Stimulated activated CD8-positive, alpha-beta memory T cell treated with anti-CD3 and anti-CD28 coated beads, Interleukin-7, amount 100 ng/mL, for 48 hours (primary cell): ENCODE results near the gene ENPP5.
"Not testable (repeated sequence)": the region's sequence is repeated elsewhere in the genome, so short reads cannot be mapped to it uniquely, and the experiment has no call there.

Experiments used
- DNase-seq, 2 donors: peaks; one replicate each; pipeline ENCODE4 v3.0.0-alpha.2; 2020; ENCODE audit warnings: low read depth in 1 of 2; ENCODE audit errors: extremely low read depth in 1 of 2

Gene ENPP5

GRCh38 chr6:46175976-46176375 is 5.2 kb upstream of the ENPP5 start:
- DNase-seq: no peak

DNA sequence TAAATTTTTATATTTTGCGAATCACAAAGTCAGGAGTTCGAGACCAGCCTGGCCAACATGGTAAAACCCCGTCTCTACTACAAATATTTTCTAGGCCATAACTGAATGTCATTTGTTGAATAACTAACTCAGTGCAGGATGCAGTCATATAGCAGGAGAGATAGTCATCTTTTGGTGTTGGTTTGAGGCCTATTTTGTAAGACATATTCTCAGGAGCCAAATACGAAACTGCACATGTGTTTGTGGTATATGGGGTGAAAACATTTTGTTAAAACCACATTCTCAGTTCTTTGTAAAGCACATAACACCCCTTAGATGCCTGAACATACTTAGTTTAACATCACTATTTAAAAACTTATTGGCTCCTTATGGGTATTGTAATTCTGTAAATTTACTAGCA is 4.7 kb upstream of the ENPP5 start:
- DNase-seq: no peak

GRCh38 chr6:46174904-46175303 is 4.1 kb upstream of the ENPP5 start:
- no peak for DNase-seq

GRCh38 chr6:46172176-46172575 is 1.4 kb upstream of the ENPP5 start:
- DNase-seq: no peak

- DNase-seq: no peak
Observed at GRCh38 chr6:46160102-46160501, 10.7 kb downstream of the ENPP5 start.

DNA sequence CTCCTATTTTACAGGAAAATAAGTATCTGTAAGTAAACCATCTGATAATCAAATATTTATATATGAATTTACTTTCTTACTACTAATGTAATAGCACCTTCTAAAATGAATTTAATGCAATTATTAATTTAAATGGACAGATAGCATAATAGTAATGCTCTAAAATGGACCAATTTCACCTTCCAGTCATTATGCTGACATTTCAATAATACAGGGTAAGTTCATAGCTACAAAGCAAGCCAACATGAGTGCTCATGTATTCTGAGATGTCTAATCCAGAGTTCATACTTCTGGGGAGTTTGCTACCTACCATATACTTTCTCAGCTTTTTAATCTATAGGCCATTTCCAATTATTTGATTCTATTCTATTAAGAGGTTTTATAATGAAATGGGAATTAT is 11.6 kb downstream of the ENPP5 start:
- DNase-seq: no peak

DNA sequence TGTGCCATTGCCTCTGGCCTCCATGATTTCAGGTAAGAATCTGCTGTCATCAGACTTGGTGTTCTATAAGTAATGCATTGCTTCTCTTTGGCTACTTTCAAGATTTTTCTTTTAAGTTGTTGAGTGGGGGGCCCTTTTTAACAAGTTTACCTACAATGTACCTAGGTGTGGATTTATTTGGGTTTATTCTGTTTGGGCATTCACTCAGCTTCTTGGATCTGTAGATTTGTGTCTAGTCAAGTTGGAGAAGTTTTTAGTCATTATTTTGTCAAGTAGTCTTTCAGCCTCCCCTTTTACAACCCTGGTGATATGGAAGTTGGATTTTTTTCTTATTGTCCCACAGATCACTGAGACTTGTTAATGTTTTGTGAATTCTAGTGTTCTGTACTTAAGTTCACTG is 14.1 kb downstream of the ENPP5 start:
- DNase-seq: no peak

DNA sequence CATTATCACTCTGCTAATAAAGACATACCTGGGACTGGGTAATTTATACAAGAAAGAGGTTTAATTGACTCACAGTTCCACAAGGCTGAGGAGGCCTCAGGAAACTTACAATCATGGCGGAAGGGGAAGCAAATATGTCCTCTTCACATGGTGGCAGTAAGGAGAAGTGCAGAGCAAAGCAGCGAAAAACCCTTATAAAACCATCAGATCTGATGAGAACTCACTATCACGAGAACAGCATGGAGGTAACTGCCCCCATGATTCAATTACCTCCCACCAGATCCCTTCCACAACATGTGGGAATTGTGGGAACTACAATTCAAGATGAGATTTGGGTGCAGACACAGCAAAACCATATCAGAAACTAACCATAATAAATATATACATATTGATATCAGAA is 21.7 kb downstream of the ENPP5 start:
- not testable (repeated sequence) for DNase-seq

DNA sequence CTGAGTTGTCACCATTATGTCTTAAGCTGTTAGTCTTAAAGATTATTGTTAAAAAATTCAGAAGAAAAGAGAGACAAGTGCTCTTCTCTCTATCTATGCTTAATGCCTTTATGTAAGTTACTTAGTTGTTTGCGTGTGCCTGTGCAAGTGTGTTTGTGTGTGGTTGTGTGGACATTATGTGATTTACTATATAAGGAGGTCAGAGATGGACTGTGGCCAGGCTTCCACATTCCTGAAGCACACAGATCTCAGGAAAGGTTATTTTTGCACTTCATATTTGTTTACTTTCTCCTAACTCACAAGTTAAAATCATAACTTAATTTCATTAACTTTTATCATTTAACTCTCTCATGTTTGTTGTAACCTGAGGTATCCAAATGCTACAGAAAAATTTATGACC is 26.5 kb downstream of the ENPP5 start:
- DNase-seq: no peak

DNA sequence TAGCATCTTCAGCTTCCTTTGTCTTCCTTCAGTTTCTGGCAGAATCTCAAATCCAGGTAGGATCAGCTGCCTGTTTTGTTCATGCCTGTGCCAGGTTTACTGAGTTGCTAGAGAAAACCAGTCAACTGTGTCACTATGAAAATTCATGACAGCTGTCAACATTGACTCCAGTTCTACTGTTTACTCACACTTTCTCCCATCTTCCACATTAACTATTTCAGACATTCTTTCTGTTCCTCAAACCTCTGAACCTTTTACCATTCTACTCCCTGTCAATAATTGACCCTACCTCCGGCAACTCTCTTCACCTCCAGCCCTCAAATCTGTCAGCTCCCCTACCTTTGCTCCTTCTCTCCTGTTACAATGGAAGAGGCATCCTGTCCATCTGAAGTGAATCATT is 32.5 kb downstream of the ENPP5 start:
- no peak for DNase-seq

GRCh38 chr6:46137387-46137786 is 33.4 kb downstream of the ENPP5 start:
- no peak for DNase-seq

GRCh38 chr6:46136831-46137230 is 33.9 kb downstream of the ENPP5 start:
- DNase-seq: no peak

- no peak for DNase-seq
Observed at GRCh38 chr6:46135176-46135575, 35.6 kb downstream of the ENPP5 start.

- no peak for DNase-seq
Observed at GRCh38 chr6:46134216-46134615, 36.6 kb downstream of the ENPP5 start.

DNA sequence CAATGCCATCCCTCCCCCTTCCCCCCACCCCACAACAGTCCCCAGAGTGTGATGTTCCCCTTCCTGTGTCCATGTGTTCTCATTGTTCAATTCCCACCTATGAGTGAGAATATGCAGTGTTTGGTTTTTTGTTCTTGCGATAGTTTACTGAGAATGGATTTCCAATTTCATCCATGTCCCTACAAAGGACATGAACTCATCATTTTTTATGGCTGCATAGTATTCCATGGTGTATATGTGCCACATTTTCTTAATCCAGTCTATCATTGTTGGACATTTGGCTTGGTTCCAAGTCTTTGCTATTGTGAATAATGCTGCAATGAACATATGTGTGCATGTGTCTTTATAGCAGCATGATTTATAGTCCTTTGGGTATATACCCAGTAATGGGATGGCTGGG is 39.5 kb downstream of the ENPP5 start:
- not testable (repeated sequence) for DNase-seq

GRCh38 chr6:46130666-46131065 is 40.1 kb downstream of the ENPP5 start:
- no peak for DNase-seq

DNA sequence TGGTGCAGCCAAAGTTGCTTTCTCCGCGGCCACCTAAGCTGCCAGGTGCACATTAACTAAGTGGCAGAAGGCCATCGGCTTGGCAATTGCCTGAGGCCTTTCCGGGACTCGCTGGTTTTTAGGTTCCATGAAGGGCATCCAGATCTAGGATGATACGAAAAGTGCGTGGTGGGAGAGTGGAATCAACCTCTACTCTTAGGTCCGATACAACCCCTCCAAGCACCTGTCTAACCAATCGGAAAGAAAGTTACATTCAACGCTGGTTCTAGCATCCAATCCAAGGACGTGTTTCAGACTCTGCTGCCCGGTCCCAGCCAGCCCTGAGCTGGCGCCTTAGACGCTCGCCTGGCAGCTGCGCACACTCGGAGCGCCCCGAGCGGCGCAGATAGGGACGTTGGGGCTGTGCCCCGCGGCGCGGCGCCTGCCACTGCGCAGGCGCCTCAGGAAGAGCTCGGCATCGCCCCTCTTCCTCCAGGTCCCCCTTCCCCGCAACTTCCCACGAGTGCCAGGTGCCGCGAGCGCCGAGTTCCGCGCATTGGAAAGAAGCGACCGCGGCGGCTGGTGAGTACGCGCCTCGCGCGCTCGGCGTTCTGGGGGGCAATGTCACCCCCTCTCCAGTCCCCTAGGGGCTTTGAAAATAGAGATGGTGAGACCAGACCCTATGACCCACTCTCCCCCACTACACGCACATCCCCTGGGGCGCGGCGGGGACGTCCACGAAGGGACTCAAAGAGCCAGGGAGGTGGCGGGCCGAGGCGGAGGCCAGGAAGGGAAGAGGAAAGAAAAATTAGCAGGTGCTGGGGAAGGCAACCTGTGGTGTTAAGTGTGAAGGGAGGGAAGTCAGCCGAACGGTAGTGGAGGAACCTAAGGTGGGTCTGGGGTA is 40.9 kb downstream of the ENPP5 start, which contains the start of gene ENPP4:
Gene ENPP4 (plus strand): TSS at position 361 of the 883 bp plus-strand sequence. CDS start 9,595 bp downstream, outside the sequence.
- DNase-seq: peak; percentile 77 to 83

- no peak for DNase-seq
Observed at GRCh38 chr6:46129291-46129628, 41.5 kb downstream of the ENPP5 start.

GRCh38 chr6:46128476-46128875 is 42.3 kb downstream of the ENPP5 start:
- no peak for DNase-seq

DNA sequence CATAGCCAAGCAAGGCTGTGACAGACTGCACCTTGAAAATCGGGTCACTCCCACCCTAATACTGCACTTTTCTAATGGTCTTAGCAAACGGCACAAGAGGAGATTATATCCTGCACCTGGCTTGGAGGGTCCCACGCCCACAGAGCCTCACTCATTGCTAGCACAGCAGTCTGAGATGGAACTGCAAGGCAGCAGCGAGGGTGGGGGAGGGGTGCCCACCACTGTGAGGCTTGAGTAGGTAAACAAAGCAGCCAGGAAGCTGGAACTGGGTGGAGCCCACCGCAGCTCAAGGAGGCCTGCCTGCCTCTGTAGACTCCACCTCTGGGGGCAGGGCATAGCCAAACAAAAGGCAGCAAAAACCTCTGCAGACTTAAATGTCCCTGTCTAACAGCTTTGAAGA is 51.1 kb downstream of the ENPP5 start:
- DNase-seq: not testable (repeated sequence)

DNA sequence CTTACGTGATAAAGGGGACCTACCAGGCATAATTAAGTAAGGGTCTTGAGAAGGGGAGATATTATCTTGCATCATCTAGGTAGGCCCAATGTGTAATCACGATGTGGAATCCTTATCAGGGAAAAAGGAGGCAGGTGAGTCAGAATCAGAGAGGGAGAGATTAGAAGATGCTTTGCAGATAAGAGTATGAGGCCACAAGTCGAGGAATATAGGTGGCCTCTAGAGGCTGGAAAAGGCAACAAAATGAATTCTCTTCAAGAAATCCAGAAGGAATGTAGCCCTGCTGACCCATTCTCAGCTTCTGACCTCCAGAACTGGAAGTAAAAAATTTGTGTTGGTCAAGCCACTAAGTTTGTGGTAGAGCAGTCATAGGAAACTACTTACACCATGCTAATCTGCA is 51.9 kb downstream of the ENPP5 start:
- DNase-seq: no peak

GRCh38 chr6:46118157-46118556 is 52.6 kb downstream of the ENPP5 start:
- no peak for DNase-seq

- DNase-seq: no peak
Observed at GRCh38 chr6:46116289-46116688, 54.5 kb downstream of the ENPP5 start.
